HepG2 (cell line): Measurements from ENCODE around the gene ARL5A. TPM values are rescaled to one million over a fixed set of nuclear protein-coding genes. Genes with fewer than 3 reads are reported as not detected.
A peak's percentile ranks its signal among the peaks of the same experiment; 100 is the strongest.

Experiments used
- ATAC-seq: fragments of 200-7000 bp; cut with Tn5 transposase; 3 replicates; pipeline ENCODE4 v1.9.1; 2020; ENCODE audit warnings: mild to moderate bottlenecking, moderate library complexity
- BruUV-seq: library from RNA; stranded (reverse); fragments of 400-500 nt; replicated peaks from 2 replicates; lab custom pipeline; 2021; lab: Mats Ljungman, UMichigan
- CTCF ChIA-PET: fragments of 300-600 bp; formaldehyde crosslinking; extraction: SDS; loops from one replicate; lab custom pipeline; 2021; ENCODE audit warnings: low total read pairs, inconsistent platforms, low intra/inter-chr PET ratio; lab: Yijun Ruan, JAX
- POLR2A ChIA-PET: fragments of 350-600 bp; sonication (Branson Sonifier 250); formaldehyde crosslinking; loops from one replicate; lab custom pipeline; 2020; ENCODE audit warnings: antibody characterized with exemption, inconsistent platforms; lab: Yijun Ruan, JAX
- DNase-seq: peaks from one replicate; pipeline ENCODE4 v3.0.0-alpha.2; 2015; ENCODE audit warnings: low spot score
- FAIRE-seq: peaks from 3 replicates; lab custom pipeline; 2011; peaks lifted over from hg19 to GRCh38; lab: Jason Lieb, UNC
- H2AFZ ChIP-seq: one replicate; pipeline ENCODE4 v1.6.1; 2011; ENCODE audit warnings: low read length, inconsistent platforms
- H3K27ac ChIP-seq: fragments of 300-600 bp; 3 replicates; pipeline ENCODE4 v1.8.0; 2011; ENCODE audit warnings: mixed run types, mild to moderate bottlenecking, mixed read lengths, low read length, inconsistent platforms; ENCODE audit not compliant: insufficient read depth; ENCODE audit errors: extremely low read length
- H3K27me3 ChIP-seq, 2 experiments: fragments of 200-600 bp in 1 of 2; 2 replicates in 1 of 2; 3 replicates in 1 of 2; pipeline versions ENCODE4 v1.6.0 to v1.8.0; 2011; ENCODE audit warnings: low read length in 2 of 2, mild to moderate bottlenecking in 2 of 2, moderate library complexity in 2 of 2, inconsistent platforms in 1 of 2; ENCODE audit not compliant: insufficient read depth in 2 of 2, control insufficient read depth in 1 of 2
- H3K36me3 ChIP-seq, 2 experiments: fragments of 200-600 bp in 1 of 2; replicated peaks in 1 of 2; 2 replicates in 1 of 2; 3 replicates in 1 of 2; pipeline versions ENCODE4 v1.5.1 to v1.8.0; 2011; ENCODE audit warnings: low read length in 2 of 2, inconsistent platforms in 1 of 2; ENCODE audit not compliant: insufficient read depth in 2 of 2, control insufficient read depth in 1 of 2
- H3K4me1 ChIP-seq: 2 replicates; pipeline ENCODE4 v1.5.1; 2012; ENCODE audit warnings: low read length, inconsistent platforms; ENCODE audit not compliant: insufficient read depth
- H3K4me2 ChIP-seq: 2 replicates; pipeline ENCODE4 v1.6.0; 2011; ENCODE audit warnings: low read depth, low read length, inconsistent platforms
- H3K4me3 ChIP-seq, 3 experiments: fragments of 200-600 bp in 1 of 3; sonication (generic), shearing (Covaris generic) in 1 of 3; replicated peaks in 1 of 3; 2 replicates each; pipeline ENCODE4 v1.5.1; 2011 to 2016; ENCODE audit warnings: low read length in 3 of 3, inconsistent platforms in 2 of 3, low read depth in 2 of 3, mild to moderate bottlenecking in 2 of 3, control low read depth in 1 of 3, mixed read lengths in 1 of 3; ENCODE audit not compliant: insufficient read depth in 1 of 3
- H3K79me2 ChIP-seq: one replicate; pipeline ENCODE4 v1.6.1; 2011; ENCODE audit warnings: low read length, inconsistent platforms; ENCODE audit not compliant: insufficient read depth
- H3K9ac ChIP-seq: 2 replicates; pipeline ENCODE4 v1.6.0; 2011; ENCODE audit warnings: mild to moderate bottlenecking, low read depth, low read length, inconsistent platforms; ENCODE audit not compliant: insufficient read depth
- H3K9me3 ChIP-seq: 2 replicates; pipeline ENCODE4 v1.5.1; 2012; ENCODE audit warnings: mild to moderate bottlenecking, low read length
- H4K20me1 ChIP-seq: 2 replicates; pipeline ENCODE4 v1.6.0; 2011; ENCODE audit warnings: inconsistent platforms, mild to moderate bottlenecking, low read length, moderate library complexity; ENCODE audit not compliant: insufficient read depth
- NFE2L1 ChIP-seq: sonication (generic); formaldehyde crosslinking; IDR thresholded peaks from 2 replicates; pipeline ENCODE4 v1.4.0; 2020; ENCODE audit warnings: missing genetic modification reagents, mild to moderate bottlenecking, borderline replicate concordance
- RARG ChIP-seq: sonication (generic); formaldehyde crosslinking; IDR thresholded peaks from 2 replicates; pipeline ENCODE4 v1.4.0; 2020; ENCODE audit warnings: low read depth, mild to moderate bottlenecking, missing genetic modification reagents
- RBFOX2 ChIP-seq: fragments of 200-400 bp; formaldehyde crosslinking; IDR thresholded peaks from 2 replicates; pipeline ENCODE4 v1.6.1; 2017; ENCODE audit warnings: low read depth, mild to moderate bottlenecking, low read length
- RBM22 ChIP-seq: fragments of 200-400 bp; formaldehyde crosslinking; optimal IDR thresholded peaks from 2 replicates; pipeline ENCODE3; 2017; ENCODE audit warnings: mild to moderate bottlenecking, low read length, moderate library complexity
- REL ChIP-seq: sonication (generic); formaldehyde crosslinking; conservative IDR thresholded peaks from 2 replicates; pipeline ENCODE4 v1.8.0; 2022; ENCODE audit warnings: mild to moderate bottlenecking, missing genetic modification reagents, moderate library complexity
- SMAD3 ChIP-seq: sonication (generic); formaldehyde crosslinking; IDR thresholded peaks from 2 replicates; pipeline ENCODE4 v1.4.0; 2020; ENCODE audit warnings: missing genetic modification reagents
- SNAPC4 ChIP-seq: sonication (generic); formaldehyde crosslinking; IDR thresholded peaks from 2 replicates; pipeline ENCODE4 v1.4.0; 2020; ENCODE audit warnings: mild to moderate bottlenecking, missing genetic modification reagents
- TARDBP ChIP-seq: sonication (generic); formaldehyde crosslinking; IDR thresholded peaks from 2 replicates; pipeline ENCODE4 v1.8.0; 2022; ENCODE audit warnings: mild to moderate bottlenecking, missing genetic modification reagents
- WGBS: methylation state at CpG from one replicate; pipeline ENCODE4 v1.1.6; 2017; ENCODE audit warnings: low lambda C conversion rate; 5-methylcytosine and 5-hydroxymethylcytosine counted together
- in situ Hi-C: cut with HindIII; loops from 2 replicates; pipeline ENCODE4 v1.10.0; 2017; ENCODE audit warnings: low pct_unique_long_range_greater_than_20kb; ENCODE audit not compliant: extremely low pct_ligation_motif_present
- intact Hi-C: fragments of 100-400 bp; cut with micrococcal nuclease; formaldehyde crosslinking; loops from one replicate; pipeline ENCODE4 v1.10.0; 2022; ENCODE audit not compliant: unreplicated experiment
- polyA plus RNA-seq, 8 experiments: library from polyadenylated mRNA; depleted of rRNA in 3 of 8; stranded (reverse) in 7 of 8; unstranded in 1 of 8; fragments of >200 nt; fragmentation: Illumina TruSeq in 4 of 8; extraction: Trizol in 4 of 8; gene quantifications; 2 replicates each; pipeline versions ENCODE4 v1.2.1 to v1.2.3, GENCODE V29; 2011 to 2016; ENCODE audit warnings: low read depth in 4 of 8, missing spikeins in 1 of 8, mixed read lengths in 1 of 8; ENCODE audit not compliant: insufficient read depth in 1 of 8
- total RNA-seq, 5 experiments: library from RNA; depleted of rRNA; stranded (reverse); fragments of >200 nt; fragmentation: Illumina TruSeq; extraction: Trizol; gene quantifications; 2 replicates each; pipeline ENCODE4 v1.2.3, GENCODE V29; 2016; ENCODE audit warnings: low read depth in 1 of 5

Gene ARL5A
- total and polyA plus RNA-seq, 2 of the 13 experiments (the other 11 are each of a cell fraction or from before 2014, with no cell fraction given): 47.5 to 149 TPM

- Histone ChIP-seq H3K9me3 (no peaks in the 10 kb centered on the region), H3K4me1 (peaks cover 58% of the 10 kb centered on the region), H3K36me3 (0 out of 5 replicates have a peak, but pooled peaks cover 0 to 3% of the 10 kb centered on the region in 2 experiments), H3K79me2 (peaks cover 93% of the 10 kb centered on the region), H2AFZ (no peak overlapping the region), H3K9ac (no peak overlapping the region), H3K4me3 (no peak overlapping the region; a peak in 1 of 6 replicates), H3K27ac (no peak overlapping the region), H4K20me1 (peaks cover 69% of the 10 kb centered on the region), H3K4me2 (peak overlapping the region; percentile 87), H3K27me3 (no peaks in the 10 kb centered on the region; a peak in 1 of 5 replicates)
- ChIA-PET CTCF (no interaction called here), POLR2A (interaction anchor here (1.1 kb wide), 1 partner anchor 172 kb away, joined by 4 read pairs; no protein-coding TSS in a partner anchor)
- TF ChIP-seq NFE2L1 (CRISPR knock-in tag) (no peak), RARG (CRISPR knock-in tag) (no peak), REL (CRISPR knock-in tag) (no peak), SNAPC4 (CRISPR knock-in tag) (no peak), RBM22 (peak; percentile 46), TARDBP (0 out of 2 replicates have a peak, but pooled peaks have one; percentile 24), RBFOX2 (peak; percentile 18; the same call in 1 of the 2 replicates), SMAD3 (no peak)
- no TSS peak for BruUV-seq
- WGBS: 74% methylated on average over 6 of the region's 6 CpGs
- no peak for FAIRE-seq
- ATAC-seq: no peak
- intact Hi-C loops: no loop called here
- DNase-seq: no peak
- in situ Hi-C loops: loop anchor here (10.0 kb wide), 1 partner anchor 891 kb away; the partner anchor contains the start of genes ARL6IP6 and PRPF40A
These were observed 4.6 kb downstream of the ARL5A start for GRCh38 chr2:151823651-151824050.
